ENCODE results near the gene ZBTB16. TPM values are rescaled to one million over a fixed set of nuclear protein-coding genes. Genes with fewer than 3 reads are reported as not detected.

Gene ZBTB16
- polyA plus RNA-seq, 1 donor from 2014 or later: 0.45 TPM

DNA sequence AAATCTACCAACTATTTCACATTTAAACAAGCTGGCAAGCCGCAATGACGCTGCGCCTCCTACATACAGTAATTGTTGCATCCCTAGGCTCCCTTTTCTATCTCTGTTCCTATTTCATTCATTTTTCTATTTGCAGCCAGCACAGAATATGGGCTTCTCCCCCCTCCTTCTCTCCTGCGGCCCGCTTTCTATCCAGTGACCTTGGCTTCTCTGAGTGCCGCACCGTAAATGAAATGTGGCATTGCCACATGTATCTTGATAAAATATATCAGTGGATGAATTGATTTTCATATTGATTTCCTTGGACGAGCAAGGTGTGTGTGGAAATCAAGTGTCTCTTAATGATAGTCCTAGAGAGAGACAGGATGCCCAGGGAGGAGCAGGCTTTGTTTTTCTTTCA, 70.2 kb downstream of the ZBTB16 start:
- no peaks in the 10 kb centered on the region for H3K36me3 ChIP-seq (ENCODE audit: insufficient read depth, low read length)
- peaks cover 19% of the 10 kb centered on the region for H3K79me2 ChIP-seq (replicated peaks; ENCODE audit: insufficient read depth, low read length)
- H3K27ac ChIP-seq (ENCODE audit: low read length): no peak overlapping the region
- no peaks in the 10 kb centered on the region for H3K9me2 ChIP-seq (ENCODE audit: insufficient read depth, low read length)
- H4K20me1 ChIP-seq (ENCODE audit: insufficient read depth): no peaks in the 10 kb centered on the region
- H3K27me3 ChIP-seq (ENCODE audit: insufficient read depth, low read depth, low read length): no peaks in the 10 kb centered on the region
- H3K9me3 ChIP-seq (ENCODE audit: low read length): no peaks in the 10 kb centered on the region
- no peak overlapping the region for H2AFZ ChIP-seq (ENCODE audit: low read depth, low read length)
- H3F3A ChIP-seq (ENCODE audit: insufficient read depth, low read length, poor library complexity, severe bottlenecking): peaks cover 3% of the 10 kb centered on the region
- H3K4me3 ChIP-seq (ENCODE audit: low read length): no peak overlapping the region
- no peak overlapping the region for H3K9ac ChIP-seq (ENCODE audit: low read length)
- TF ChIP-seq RAD21 (conservative IDR thresholded peaks at IDR 0.05) (no peak), EZH2 (IDR thresholded peaks at IDR 0.05; ENCODE audit: borderline replicate concordance, insufficient read depth, low read length, poor library complexity, severe bottlenecking) (no peak), TAF1 (IDR thresholded peaks at IDR 0.05; ENCODE audit: low read depth) (no peak), EP300 (conservative IDR thresholded peaks at IDR 0.05; ENCODE audit: poor library complexity, severe bottlenecking) (no peak), MXI1 (conservative IDR thresholded peaks at IDR 0.05; ENCODE audit: poor library complexity, severe bottlenecking) (no peak), SMC3 (conservative IDR thresholded peaks at IDR 0.05; ENCODE audit: poor library complexity) (no peak), POLR2AphosphoS5 (IDR thresholded peaks at IDR 0.05) (no peak)
- TF ChIP-seq, protein P1, sequence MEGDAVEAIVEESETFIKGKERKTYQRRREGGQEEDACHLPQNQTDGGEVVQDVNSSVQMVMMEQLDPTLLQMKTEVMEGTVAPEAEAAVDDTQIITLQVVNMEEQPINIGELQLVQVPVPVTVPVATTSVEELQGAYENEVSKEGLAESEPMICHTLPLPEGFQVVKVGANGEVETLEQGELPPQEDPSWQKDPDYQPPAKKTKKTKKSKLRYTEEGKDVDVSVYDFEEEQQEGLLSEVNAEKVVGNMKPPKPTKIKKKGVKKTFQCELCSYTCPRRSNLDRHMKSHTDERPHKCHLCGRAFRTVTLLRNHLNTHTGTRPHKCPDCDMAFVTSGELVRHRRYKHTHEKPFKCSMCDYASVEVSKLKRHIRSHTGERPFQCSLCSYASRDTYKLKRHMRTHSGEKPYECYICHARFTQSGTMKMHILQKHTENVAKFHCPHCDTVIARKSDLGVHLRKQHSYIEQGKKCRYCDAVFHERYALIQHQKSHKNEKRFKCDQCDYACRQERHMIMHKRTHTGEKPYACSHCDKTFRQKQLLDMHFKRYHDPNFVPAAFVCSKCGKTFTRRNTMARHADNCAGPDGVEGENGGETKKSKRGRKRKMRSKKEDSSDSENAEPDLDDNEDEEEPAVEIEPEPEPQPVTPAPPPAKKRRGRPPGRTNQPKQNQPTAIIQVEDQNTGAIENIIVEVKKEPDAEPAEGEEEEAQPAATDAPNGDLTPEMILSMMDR (IDR thresholded peaks at IDR 0.05; ENCODE audit: poor library complexity, severe bottlenecking): no peak
- TF ChIP-seq, protein P2, sequence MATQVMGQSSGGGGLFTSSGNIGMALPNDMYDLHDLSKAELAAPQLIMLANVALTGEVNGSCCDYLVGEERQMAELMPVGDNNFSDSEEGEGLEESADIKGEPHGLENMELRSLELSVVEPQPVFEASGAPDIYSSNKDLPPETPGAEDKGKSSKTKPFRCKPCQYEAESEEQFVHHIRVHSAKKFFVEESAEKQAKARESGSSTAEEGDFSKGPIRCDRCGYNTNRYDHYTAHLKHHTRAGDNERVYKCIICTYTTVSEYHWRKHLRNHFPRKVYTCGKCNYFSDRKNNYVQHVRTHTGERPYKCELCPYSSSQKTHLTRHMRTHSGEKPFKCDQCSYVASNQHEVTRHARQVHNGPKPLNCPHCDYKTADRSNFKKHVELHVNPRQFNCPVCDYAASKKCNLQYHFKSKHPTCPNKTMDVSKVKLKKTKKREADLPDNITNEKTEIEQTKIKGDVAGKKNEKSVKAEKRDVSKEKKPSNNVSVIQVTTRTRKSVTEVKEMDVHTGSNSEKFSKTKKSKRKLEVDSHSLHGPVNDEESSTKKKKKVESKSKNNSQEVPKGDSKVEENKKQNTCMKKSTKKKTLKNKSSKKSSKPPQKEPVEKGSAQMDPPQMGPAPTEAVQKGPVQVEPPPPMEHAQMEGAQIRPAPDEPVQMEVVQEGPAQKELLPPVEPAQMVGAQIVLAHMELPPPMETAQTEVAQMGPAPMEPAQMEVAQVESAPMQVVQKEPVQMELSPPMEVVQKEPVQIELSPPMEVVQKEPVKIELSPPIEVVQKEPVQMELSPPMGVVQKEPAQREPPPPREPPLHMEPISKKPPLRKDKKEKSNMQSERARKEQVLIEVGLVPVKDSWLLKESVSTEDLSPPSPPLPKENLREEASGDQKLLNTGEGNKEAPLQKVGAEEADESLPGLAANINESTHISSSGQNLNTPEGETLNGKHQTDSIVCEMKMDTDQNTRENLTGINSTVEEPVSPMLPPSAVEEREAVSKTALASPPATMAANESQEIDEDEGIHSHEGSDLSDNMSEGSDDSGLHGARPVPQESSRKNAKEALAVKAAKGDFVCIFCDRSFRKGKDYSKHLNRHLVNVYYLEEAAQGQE (IDR thresholded peaks at IDR 0.05; ENCODE audit: borderline replicate concordance): no peak
- no peak overlapping the region for H3K4me2 ChIP-seq (ENCODE audit: low read length)

DNA sequence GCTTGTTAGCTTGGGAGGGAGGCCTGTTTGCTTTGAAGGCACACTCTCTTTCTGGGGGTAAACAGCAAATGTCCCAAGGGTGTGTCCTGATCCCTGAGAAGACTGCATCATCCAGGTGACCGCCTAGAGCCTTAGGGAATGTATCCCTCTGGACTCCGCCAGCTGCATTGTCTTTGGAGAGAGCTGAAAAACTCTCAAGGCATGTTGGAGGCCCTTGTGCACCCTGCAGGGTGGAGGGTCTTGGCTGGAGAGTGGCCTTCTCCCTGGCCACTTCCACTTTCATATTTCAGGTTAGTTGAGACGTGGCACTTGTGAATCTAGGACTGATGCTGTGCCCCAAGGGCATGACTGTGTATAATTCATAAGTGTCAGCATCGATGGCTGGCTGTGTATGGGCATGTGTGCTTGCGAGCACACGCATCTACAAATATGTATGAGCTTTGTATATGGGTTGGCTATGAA, 70.6 kb downstream of the ZBTB16 start:
- no peaks in the 10 kb centered on the region for H3K27me3 ChIP-seq (ENCODE audit: insufficient read depth, low read depth, low read length)
- H3K9me3 ChIP-seq (ENCODE audit: low read length): no peaks in the 10 kb centered on the region
- TF ChIP-seq EZH2 (IDR thresholded peaks at IDR 0.05; ENCODE audit: borderline replicate concordance, insufficient read depth, low read length, poor library complexity, severe bottlenecking) (no peak), SMC3 (conservative IDR thresholded peaks at IDR 0.05; ENCODE audit: poor library complexity) (no peak), TAF1 (IDR thresholded peaks at IDR 0.05; ENCODE audit: low read depth) (no peak)
- TF ChIP-seq, protein P1 (IDR thresholded peaks at IDR 0.05; ENCODE audit: poor library complexity, severe bottlenecking): no peak
- H3K79me2 ChIP-seq (replicated peaks; ENCODE audit: insufficient read depth, low read length): peaks cover 19% of the 10 kb centered on the region
- no peak overlapping the region for H3K9ac ChIP-seq (ENCODE audit: low read length)
- no peaks in the 10 kb centered on the region for H4K20me1 ChIP-seq (ENCODE audit: insufficient read depth)
- no peak overlapping the region for H2AFZ ChIP-seq (ENCODE audit: low read depth, low read length)
- no peak overlapping the region for H3K4me2 ChIP-seq (ENCODE audit: low read length)
- H3K4me3 ChIP-seq (ENCODE audit: low read length): no peak overlapping the region
- no peaks in the 10 kb centered on the region for H3K36me3 ChIP-seq (ENCODE audit: insufficient read depth, low read length)
- H3F3A ChIP-seq (ENCODE audit: insufficient read depth, low read length, poor library complexity, severe bottlenecking): peaks cover 3% of the 10 kb centered on the region
- H3K27ac ChIP-seq (ENCODE audit: low read length): no peak overlapping the region
- H3K9me2 ChIP-seq (ENCODE audit: insufficient read depth, low read length): no peaks in the 10 kb centered on the region
